Activated CD8-positive, alpha-beta memory T cell treated with anti-CD3 and anti-CD28 coated beads, Interleukin-2, amount 10 ng/mL, durations not matched to agents 7 days and 5 days (primary cell): ENCODE results near the gene CRYBA4. TPM values are rescaled to one million over a fixed set of nuclear protein-coding genes. Genes with fewer than 3 reads are reported as not detected.
A peak's percentile ranks its signal among the peaks of the same experiment; 100 is the strongest.

Experiments used
- ATAC-seq: fragments of 150-1000 bp; cut with Tn5 transposase; one replicate; pipeline ENCODE4 v1.10.0; 2021; ENCODE audit warnings: moderate library complexity
- CTCF ChIA-PET: fragments of 350-600 bp; sonication (Branson Sonifier 250); formaldehyde crosslinking; loops from one replicate; lab custom pipeline; 2021; ENCODE audit warnings: antibody characterized with exemption; lab: Charles Lee
- DNase-seq: peaks from one replicate; pipeline ENCODE4 v3.0.0-alpha.2; 2020
- H3K27ac Mint-ChIP-seq: one replicate; pipeline ENCODE4 v1.8.0; 2021; ENCODE audit warnings: mild to moderate bottlenecking, mixed read lengths
- H3K27me3 Mint-ChIP-seq: one replicate; pipeline ENCODE4 v1.8.0; 2021; ENCODE audit warnings: mixed read lengths
- H3K36me3 Mint-ChIP-seq: one replicate; pipeline ENCODE4 v1.8.0; 2021; ENCODE audit warnings: mild to moderate bottlenecking, mixed read lengths
- H3K4me1 Mint-ChIP-seq: one replicate; pipeline ENCODE4 v1.8.0; 2021; ENCODE audit warnings: mixed read lengths
- H3K4me3 Mint-ChIP-seq: one replicate; pipeline ENCODE4 v1.8.0; 2021; ENCODE audit warnings: mild to moderate bottlenecking, moderate library complexity, mixed read lengths
- H3K9me3 Mint-ChIP-seq: one replicate; pipeline ENCODE4 v1.8.0; 2022; ENCODE audit warnings: low read depth, mixed read lengths
- total RNA-seq, 2 experiments: library from RNA; stranded (reverse); gene quantifications; one replicate each; pipeline ENCODE4 v1.2.3, GENCODE V29; 2021

CRYBA4 gene
- total RNA-seq, 2 experiments from 2014 or later = 0.38 TPM; not detected in 1

- H3K36me3 Mint-ChIP-seq = no peaks in the 10 kb centered on the region
- no peak for ATAC-seq
- no peak within 1 kb of the TSS for H3K27ac Mint-ChIP-seq
- H3K27me3 Mint-ChIP-seq = peaks cover 16% of the 10 kb centered on the region
- H3K4me3 Mint-ChIP-seq = no peak within 1 kb of the TSS
- H3K4me1 Mint-ChIP-seq = peaks cover 31% of the 10 kb centered on the region
- CTCF ChIA-PET = interaction anchor here (0.6 to 1.6 kb wide), 6 partner anchors 9 to 116 kb away, joined by 3 to 4 read pairs (median 3); no protein-coding TSS in a partner anchor
- no peaks in the 10 kb centered on the region for H3K9me3 Mint-ChIP-seq
- DNase-seq = no peak
Observed at GRCh38 chr22:26617271-26618199, 4.2 kb upstream of the CRYBA4 start, which contains the start of gene CRYBB1. TSS of gene CRYBB1 (minus strand) at chr22:26618027. CDS start at chr22:26616319, 1,708 bp downstream.

- DNase-seq = no peak
- ATAC-seq = no peak
- CTCF ChIA-PET = interaction anchor here (0.9 kb wide), 1 partner anchor 24 kb away, joined by 3 read pairs; no protein-coding TSS in a partner anchor
- H3K9me3 Mint-ChIP-seq = no peaks in the 10 kb centered on the region
- no peak overlapping the region for H3K27ac Mint-ChIP-seq
- H3K4me1 Mint-ChIP-seq = peaks cover 26% of the 10 kb centered on the region
- H3K4me3 Mint-ChIP-seq = no peak overlapping the region
- no peaks in the 10 kb centered on the region for H3K36me3 Mint-ChIP-seq
- peaks cover 7% of the 10 kb centered on the region for H3K27me3 Mint-ChIP-seq
Observed at GRCh38 chr22:26618455-26618854, 3.3 kb upstream of the CRYBA4 start.

- no peaks in the 10 kb centered on the region for H3K27me3 Mint-ChIP-seq
- H3K9me3 Mint-ChIP-seq = peaks cover 4% of the 10 kb centered on the region
- H3K4me3 Mint-ChIP-seq = no peak overlapping the region
- no peaks in the 10 kb centered on the region for H3K36me3 Mint-ChIP-seq
- ATAC-seq = no peak
- peaks cover 26% of the 10 kb centered on the region for H3K4me1 Mint-ChIP-seq
- no peak for DNase-seq
- CTCF ChIA-PET = no interaction called here
- no peak overlapping the region for H3K27ac Mint-ChIP-seq
Observed at GRCh38 chr22:26619510-26619909, 2.3 kb upstream of the CRYBA4 start.

- no peak for ATAC-seq
- Mint-ChIP-seq H3K27me3 (no peaks in the 10 kb centered on the region), H3K4me1 (peaks cover 23% of the 10 kb centered on the region), H3K27ac (peak overlapping the region; percentile 31), H3K4me3 (no peak overlapping the region), H3K9me3 (peaks cover 4% of the 10 kb centered on the region), H3K36me3 (no peaks in the 10 kb centered on the region)
- CTCF ChIA-PET = interaction anchor here (0.7 to 1.3 kb wide), 2 partner anchors 28 to 117 kb away, joined by 3 to 5 read pairs; no protein-coding TSS in a partner anchor
- DNase-seq = no peak
Observed at GRCh38 chr22:26620197-26620596, 1.6 kb upstream of the CRYBA4 start.

GRCh38 chr22:26623984-26624383 lies 2.2 kb downstream of the CRYBA4 start:
- H3K4me1 Mint-ChIP-seq = peaks cover 22% of the 10 kb centered on the region
- CTCF ChIA-PET = interaction anchor here (0.6 to 1.5 kb wide), 6 partner anchors 12 to 121 kb away, joined by 3 to 5 read pairs (median 4); no protein-coding TSS in a partner anchor

GRCh38 chr22:26624803-26625202 lies 3.0 kb downstream of the CRYBA4 start:
- peaks cover 4% of the 10 kb centered on the region for H3K9me3 Mint-ChIP-seq
- no peaks in the 10 kb centered on the region for H3K27me3 Mint-ChIP-seq
- DNase-seq (no peak), ATAC-seq (no peak)
- no peaks in the 10 kb centered on the region for H3K36me3 Mint-ChIP-seq
- CTCF ChIA-PET = interaction anchor here (0.9 to 1.5 kb wide), 2 partner anchors 13 to 18 kb away, joined by 5 read pairs; no protein-coding TSS in a partner anchor
- H3K4me3 Mint-ChIP-seq = no peak overlapping the region
- H3K27ac Mint-ChIP-seq = no peak overlapping the region
- H3K4me1 Mint-ChIP-seq = peaks cover 20% of the 10 kb centered on the region

More at GRCh38 chr22:26623984-26624383, 2.2 kb downstream of the CRYBA4 start:
- Mint-ChIP-seq H3K4me3 (no peak overlapping the region), H3K36me3 (no peaks in the 10 kb centered on the region), H3K9me3 (peaks cover 4% of the 10 kb centered on the region), H3K27me3 (no peaks in the 10 kb centered on the region), H3K27ac (no peak overlapping the region)
- ATAC-seq (no peak), DNase-seq (no peak)

- Mint-ChIP-seq H3K27me3 (no peaks in the 10 kb centered on the region), H3K36me3 (peaks cover 5% of the 10 kb centered on the region), H3K27ac (no peak overlapping the region), H3K9me3 (no peaks in the 10 kb centered on the region), H3K4me1 (peaks cover 31% of the 10 kb centered on the region), H3K4me3 (no peak overlapping the region)
- CTCF ChIA-PET = interaction anchor here (0.8 to 1.1 kb wide), 3 partner anchors 12 to 128 kb away, joined by 3 to 5 read pairs (median 4); no protein-coding TSS in a partner anchor
- no peak for ATAC-seq
- no peak for DNase-seq
Observed at GRCh38 chr22:26629988-26630761, 8.4 kb downstream of the CRYBA4 start.

GRCh38 chr22:26631282-26631681 lies 9.5 kb downstream of the CRYBA4 start:
- ATAC-seq (no peak), DNase-seq (no peak)
- H3K9me3 Mint-ChIP-seq = no peaks in the 10 kb centered on the region
- CTCF ChIA-PET = interaction anchor here (1.1 kb wide), 2 partner anchors 11 to 129 kb away, joined by 3 to 5 read pairs; no protein-coding TSS in a partner anchor
- no peak overlapping the region for H3K4me3 Mint-ChIP-seq
- H3K36me3 Mint-ChIP-seq = peaks cover 5% of the 10 kb centered on the region
- H3K27ac Mint-ChIP-seq = no peak overlapping the region
- peaks cover 32% of the 10 kb centered on the region for H3K4me1 Mint-ChIP-seq
- no peaks in the 10 kb centered on the region for H3K27me3 Mint-ChIP-seq

GRCh38 chr22:26632422-26633155 lies 10.8 kb downstream of the CRYBA4 start:
- CTCF ChIA-PET = interaction anchor here (0.8 to 1.5 kb wide), 4 partner anchors 9 to 28 kb away, joined by 3 to 5 read pairs (median 3); no protein-coding TSS in a partner anchor
- Mint-ChIP-seq H3K9me3 (no peaks in the 10 kb centered on the region), H3K27me3 (no peaks in the 10 kb centered on the region), H3K27ac (no peak overlapping the region), H3K4me1 (peaks cover 33% of the 10 kb centered on the region), H3K36me3 (peaks cover 5% of the 10 kb centered on the region), H3K4me3 (no peak overlapping the region)
- ATAC-seq (no peak), DNase-seq (no peak)

- Mint-ChIP-seq H3K4me1 (peaks cover 24% of the 10 kb centered on the region), H3K9me3 (no peaks in the 10 kb centered on the region), H3K27ac (no peak overlapping the region), H3K27me3 (no peaks in the 10 kb centered on the region), H3K4me3 (no peak overlapping the region), H3K36me3 (peaks cover 5% of the 10 kb centered on the region)
- DNase-seq = no peak
- no peak for ATAC-seq
- CTCF ChIA-PET = interaction anchor here (0.7 kb wide), 1 partner anchor 9 kb away, joined by 4 read pairs; no protein-coding TSS in a partner anchor
Observed at GRCh38 chr22:26634189-26634588, 12.4 kb downstream of the CRYBA4 start.

GRCh38 chr22:26635117-26635516 lies 13.4 kb downstream of the CRYBA4 start:
- Mint-ChIP-seq H3K4me1 (peaks cover 27% of the 10 kb centered on the region), H3K27ac (no peak overlapping the region), H3K27me3 (no peaks in the 10 kb centered on the region), H3K36me3 (peaks cover 5% of the 10 kb centered on the region), H3K4me3 (no peak overlapping the region), H3K9me3 (no peaks in the 10 kb centered on the region)
- ATAC-seq (no peak), DNase-seq (no peak)
- CTCF ChIA-PET = interaction anchor here (0.7 kb wide), 1 partner anchor 8 kb away, joined by 4 read pairs; no protein-coding TSS in a partner anchor

GRCh38 chr22:26636296-26636695 lies 14.5 kb downstream of the CRYBA4 start:
- no peak overlapping the region for H3K4me3 Mint-ChIP-seq
- peak overlapping the region; percentile 5 for H3K27ac Mint-ChIP-seq
- ATAC-seq (no peak), DNase-seq (no peak)
- H3K9me3 Mint-ChIP-seq = no peaks in the 10 kb centered on the region
- H3K27me3 Mint-ChIP-seq = no peaks in the 10 kb centered on the region
- H3K4me1 Mint-ChIP-seq = peaks cover 36% of the 10 kb centered on the region
- CTCF ChIA-PET = interaction anchor here (0.8 kb wide), 2 partner anchors 9 to 19 kb away, joined by 3 to 4 read pairs; no protein-coding TSS in a partner anchor
- H3K36me3 Mint-ChIP-seq = peaks cover 2% of the 10 kb centered on the region
